OCI-M1 (cell line): ENCODE results near the gene SPP2.

Experiments used
- DNase-seq: peaks from one replicate; lab custom pipeline; 2025; lab: John Stamatoyannopoulos, UW

The SPP2 gene

GRCh38 chr2:234092344-234092743 lies 41.8 kb downstream of the SPP2 start:
- DNase-seq, result no peak

- DNase-seq, result no peak
Measured at GRCh38 chr2:234095301-234095700, 44.8 kb downstream of the SPP2 start.

- DNase-seq, result no peak
Measured at GRCh38 chr2:234096164-234096563, 45.7 kb downstream of the SPP2 start.

GRCh38 chr2:234098681-234099080 lies 48.2 kb downstream of the SPP2 start:
- DNase-seq, result no peak

GRCh38 chr2:234099266-234099665 lies 48.8 kb downstream of the SPP2 start:
- DNase-seq, result no peak

GRCh38 chr2:234100686-234101085 lies 50.2 kb downstream of the SPP2 start:
- DNase-seq, result no peak

- DNase-seq, result no peak
Measured at GRCh38 chr2:234102112-234102511, 51.6 kb downstream of the SPP2 start.

- no peak for DNase-seq
Measured at GRCh38 chr2:234107861-234108260, 57.4 kb downstream of the SPP2 start.

GRCh38 chr2:234109321-234109720 lies 58.8 kb downstream of the SPP2 start:
- DNase-seq, result no peak

- no peak for DNase-seq
Measured at GRCh38 chr2:234110219-234110618, 59.7 kb downstream of the SPP2 start.

GRCh38 chr2:234111523-234111922 lies 61.0 kb downstream of the SPP2 start:
- DNase-seq, result no peak

- DNase-seq, result no peak
Measured at GRCh38 chr2:234116010-234116409, 65.5 kb downstream of the SPP2 start.

GRCh38 chr2:234121999-234122398 lies 71.5 kb downstream of the SPP2 start:
- no peak for DNase-seq

- DNase-seq, result no peak
Measured at GRCh38 chr2:234125451-234126145, 75.1 kb downstream of the SPP2 start.

GRCh38 chr2:234126146-234126470 lies 75.6 kb downstream of the SPP2 start:
- no peak for DNase-seq
